Ectodermal cell (in vitro differentiated cells): ENCODE data around the gene GPR3.
A peak's percentile ranks its signal among the peaks of the same experiment; 100 is the strongest.

Experiments used
- H3K27ac ChIP-seq: 2 replicates; pipeline ENCODE4 v1.7.0; 2013; ENCODE audit warnings: mild to moderate bottlenecking, low read depth, low read length; ENCODE audit not compliant: insufficient read depth, poor library complexity, severe bottlenecking
- H3K27me3 ChIP-seq: 2 replicates; pipeline ENCODE4 v1.7.0; 2013; ENCODE audit warnings: mild to moderate bottlenecking, low read length; ENCODE audit not compliant: insufficient read depth, control insufficient read depth, poor library complexity, severe bottlenecking
- H3K36me3 ChIP-seq: one replicate; pipeline ENCODE4 v1.7.0; 2013; ENCODE audit warnings: low read length; ENCODE audit not compliant: control insufficient read depth, insufficient read depth
- H3K4me1 ChIP-seq: one replicate; pipeline ENCODE4 v1.7.0; 2013; ENCODE audit warnings: low read length; ENCODE audit not compliant: control insufficient read depth, insufficient read depth
- H3K4me3 ChIP-seq: 2 replicates; pipeline ENCODE4 v1.7.0; 2013; ENCODE audit warnings: low read depth, low read length, control low read depth; ENCODE audit not compliant: insufficient read depth
- H3K9me3 ChIP-seq: 2 replicates; pipeline ENCODE4 v1.7.0; 2013; ENCODE audit warnings: mild to moderate bottlenecking, low read length, moderate library complexity; ENCODE audit not compliant: control insufficient read depth
- WGBS, 2 experiments: methylation state at CpG; one replicate each; pipeline ENCODE4 v1.1.7; 2013; ENCODE audit warnings: missing lambda C conversion rate in 2 of 2; 5-methylcytosine and 5-hydroxymethylcytosine counted together

GPR3 gene

GRCh38 chr1:27358928-27359313 lies 33.5 kb upstream of the GPR3 start:
- WGBS, 2 experiments = 92 to 94% methylated on average over 5 of the region's 5 CpGs
- H3K9me3 ChIP-seq = no peaks in the 10 kb centered on the region
- no peaks in the 10 kb centered on the region for H3K36me3 ChIP-seq
- peaks cover 14% of the 10 kb centered on the region for H3K4me1 ChIP-seq
- no peak overlapping the region for H3K27ac ChIP-seq
- H3K27me3 ChIP-seq = peaks cover 43% of the 10 kb centered on the region
- no peak overlapping the region for H3K4me3 ChIP-seq

GRCh38 chr1:27359822-27360158 lies 32.6 kb upstream of the GPR3 start:
- Histone ChIP-seq H3K27me3 (peaks cover 43% of the 10 kb centered on the region), H3K36me3 (no peaks in the 10 kb centered on the region), H3K4me1 (peaks cover 21% of the 10 kb centered on the region), H3K4me3 (peak overlapping the region; percentile 45), H3K9me3 (no peaks in the 10 kb centered on the region), H3K27ac (no peak overlapping the region)
- WGBS, 2 experiments = 58 to 65% methylated on average over 9 of the region's 9 CpGs

GRCh38 chr1:27360159-27361043 lies 32.0 kb upstream of the GPR3 start:
- Histone ChIP-seq H3K9me3 (no peaks in the 10 kb centered on the region), H3K27me3 (peaks cover 43% of the 10 kb centered on the region), H3K36me3 (no peaks in the 10 kb centered on the region), H3K4me3 (peak overlapping the region; percentile 45), H3K4me1 (peaks cover 26% of the 10 kb centered on the region), H3K27ac (no peak overlapping the region)
- WGBS, 2 experiments = 5% methylated on average over 68 to 70 of the region's 71 CpGs

GRCh38 chr1:27361044-27361402 lies 31.4 kb upstream of the GPR3 start:
- WGBS, 2 experiments = 33 to 36% methylated on average over 21 of the region's 21 CpGs
- H3K9me3 ChIP-seq = no peaks in the 10 kb centered on the region
- H3K27ac ChIP-seq = no peak overlapping the region
- peaks cover 43% of the 10 kb centered on the region for H3K27me3 ChIP-seq
- H3K36me3 ChIP-seq = no peaks in the 10 kb centered on the region
- H3K4me3 ChIP-seq = peak overlapping the region; percentile 45
- peaks cover 26% of the 10 kb centered on the region for H3K4me1 ChIP-seq

GRCh38 chr1:27361553-27361952 lies 30.9 kb upstream of the GPR3 start:
- H3K36me3 ChIP-seq = no peaks in the 10 kb centered on the region
- 93 to 94% methylated on average over 8 of the region's 8 CpGs for WGBS, 2 experiments
- H3K9me3 ChIP-seq = no peaks in the 10 kb centered on the region
- no peak overlapping the region for H3K4me3 ChIP-seq
- H3K27me3 ChIP-seq = peaks cover 43% of the 10 kb centered on the region
- peaks cover 24% of the 10 kb centered on the region for H3K4me1 ChIP-seq
- no peak overlapping the region for H3K27ac ChIP-seq

GRCh38 chr1:27363766-27364695 lies 28.4 kb upstream of the GPR3 start:
- Histone ChIP-seq H3K4me3 (no peak overlapping the region), H3K27me3 (peaks cover 28% of the 10 kb centered on the region), H3K4me1 (peaks cover 36% of the 10 kb centered on the region), H3K36me3 (no peaks in the 10 kb centered on the region), H3K9me3 (no peaks in the 10 kb centered on the region), H3K27ac (peak overlapping the region; percentile 80)
- 72 to 75% methylated on average over 26 of the region's 26 CpGs for WGBS, 2 experiments

GRCh38 chr1:27364696-27365371 lies 27.6 kb upstream of the GPR3 start:
- Histone ChIP-seq H3K9me3 (no peaks in the 10 kb centered on the region), H3K27me3 (peaks cover 20% of the 10 kb centered on the region), H3K4me3 (peak overlapping the region; percentile 7), H3K36me3 (no peaks in the 10 kb centered on the region), H3K27ac (peak overlapping the region; percentile 80), H3K4me1 (peaks cover 36% of the 10 kb centered on the region)
- WGBS, 2 experiments = 73 to 74% methylated on average over 11 of the region's 11 CpGs

GRCh38 chr1:27365372-27366112 lies 26.9 kb upstream of the GPR3 start:
- Histone ChIP-seq H3K4me1 (peaks cover 36% of the 10 kb centered on the region), H3K9me3 (no peaks in the 10 kb centered on the region), H3K36me3 (no peaks in the 10 kb centered on the region), H3K27me3 (peaks cover 13% of the 10 kb centered on the region), H3K27ac (peak overlapping the region; percentile 93), H3K4me3 (peak overlapping the region; percentile 60)
- WGBS, 2 experiments = 8 to 9% methylated on average over 39 to 40 of the region's 40 CpGs

- Histone ChIP-seq H3K27ac (peak overlapping the region; percentile 93), H3K36me3 (no peaks in the 10 kb centered on the region), H3K9me3 (no peaks in the 10 kb centered on the region), H3K27me3 (peaks cover 7% of the 10 kb centered on the region), H3K4me3 (peak overlapping the region; percentile 60), H3K4me1 (peaks cover 33% of the 10 kb centered on the region)
- 0% methylated on average over 30 of the region's 30 CpGs for WGBS, 2 experiments
Observed at GRCh38 chr1:27366113-27366410, 26.4 kb upstream of the GPR3 start.
